Neural progenitor cell (in vitro differentiated cells): Measurements from ENCODE around the gene COMP.

Experiments used
- EZH2 ChIP-seq: fragments of 200-600 bp; sonication (generic); IDR thresholded peaks from 2 replicates; pipeline ENCODE4 v1.6.1; 2017; ENCODE audit warnings: antibody characterized with exemption, mild to moderate bottlenecking, moderate library complexity
- EZH2phosphoT487 ChIP-seq: fragments of 200-600 bp; sonication (generic); IDR thresholded peaks from 2 replicates; pipeline ENCODE4 v1.6.1; 2017; ENCODE audit warnings: antibody characterized with exemption
- TF ChIP-seq, protein P1 (sequence below): fragments of 200-600 bp; sonication (generic); IDR thresholded peaks from 2 replicates; pipeline ENCODE4 v1.5.1; 2017; ENCODE audit warnings: antibody characterized with exemption, mild to moderate bottlenecking

GRCh38 chr19:18784786-18785120 lies 6.4 kb downstream of the COMP start:
- TF ChIP-seq, protein P1, sequence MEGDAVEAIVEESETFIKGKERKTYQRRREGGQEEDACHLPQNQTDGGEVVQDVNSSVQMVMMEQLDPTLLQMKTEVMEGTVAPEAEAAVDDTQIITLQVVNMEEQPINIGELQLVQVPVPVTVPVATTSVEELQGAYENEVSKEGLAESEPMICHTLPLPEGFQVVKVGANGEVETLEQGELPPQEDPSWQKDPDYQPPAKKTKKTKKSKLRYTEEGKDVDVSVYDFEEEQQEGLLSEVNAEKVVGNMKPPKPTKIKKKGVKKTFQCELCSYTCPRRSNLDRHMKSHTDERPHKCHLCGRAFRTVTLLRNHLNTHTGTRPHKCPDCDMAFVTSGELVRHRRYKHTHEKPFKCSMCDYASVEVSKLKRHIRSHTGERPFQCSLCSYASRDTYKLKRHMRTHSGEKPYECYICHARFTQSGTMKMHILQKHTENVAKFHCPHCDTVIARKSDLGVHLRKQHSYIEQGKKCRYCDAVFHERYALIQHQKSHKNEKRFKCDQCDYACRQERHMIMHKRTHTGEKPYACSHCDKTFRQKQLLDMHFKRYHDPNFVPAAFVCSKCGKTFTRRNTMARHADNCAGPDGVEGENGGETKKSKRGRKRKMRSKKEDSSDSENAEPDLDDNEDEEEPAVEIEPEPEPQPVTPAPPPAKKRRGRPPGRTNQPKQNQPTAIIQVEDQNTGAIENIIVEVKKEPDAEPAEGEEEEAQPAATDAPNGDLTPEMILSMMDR: no peak
- no peak for TF ChIP-seq EZH2
- TF ChIP-seq EZH2phosphoT487: no peak
